ENCODE measurements around the gene BAIAP2. TPM values are rescaled to one million over a fixed set of nuclear protein-coding genes. Genes with fewer than 3 reads are reported as not detected.

BAIAP2 gene
- total RNA-seq, 2 donors from 2014 or later = 6.2 to 13.2 TPM

DNA sequence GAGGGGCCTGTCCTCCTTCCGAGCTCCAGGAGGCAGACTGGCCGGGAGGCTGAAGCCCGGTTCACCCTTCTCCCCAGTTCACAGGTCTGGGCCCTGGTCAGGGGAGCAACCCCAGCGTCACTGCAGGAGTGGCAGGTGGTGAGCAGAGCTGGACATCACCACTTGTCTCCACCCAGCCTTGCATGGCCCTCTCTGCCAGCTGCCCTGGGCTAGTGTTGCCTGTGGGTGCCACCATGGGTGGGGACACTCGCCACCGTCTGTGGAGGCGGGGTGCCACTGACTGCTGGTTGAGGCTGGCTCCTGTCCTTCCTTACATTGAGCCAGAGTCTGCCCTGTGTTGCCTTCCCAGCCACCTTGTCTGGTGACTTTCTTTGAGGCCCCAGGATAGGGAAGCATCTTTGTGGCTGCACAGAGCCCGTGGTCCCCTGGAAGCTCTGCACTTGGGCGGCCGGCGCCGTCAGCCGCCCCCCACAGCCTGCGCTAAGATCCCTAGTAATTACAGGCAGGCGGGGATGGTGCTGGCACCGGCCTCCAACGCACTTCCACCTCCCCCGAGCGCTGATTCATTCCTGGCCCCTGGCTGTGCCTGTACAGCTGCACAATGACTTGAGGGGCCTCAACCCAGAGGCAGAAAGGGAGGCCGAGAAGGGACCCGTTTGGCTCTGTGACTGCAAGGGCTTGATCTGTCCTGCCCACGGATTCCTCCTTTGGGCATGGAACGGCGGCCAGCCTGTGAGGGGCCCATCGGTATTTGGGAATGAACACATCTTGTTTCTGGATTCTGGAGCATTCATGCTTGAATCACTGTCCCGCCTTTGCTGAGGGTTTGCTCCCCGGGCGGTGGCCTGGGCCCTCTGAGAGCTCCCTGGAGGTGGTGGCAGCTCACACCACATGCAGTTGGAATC, 5.2 kb downstream of the BAIAP2 start:
- ATAC-seq (no peak), DNase-seq (ENCODE audit: low spot score in 2 of 2) (no peak)
- H3K27ac Mint-ChIP-seq = no peak overlapping the region
- H3K9me3 Mint-ChIP-seq = no peaks in the 10 kb centered on the region
- H3K36me3 Mint-ChIP-seq = no peaks in the 10 kb centered on the region

DNA sequence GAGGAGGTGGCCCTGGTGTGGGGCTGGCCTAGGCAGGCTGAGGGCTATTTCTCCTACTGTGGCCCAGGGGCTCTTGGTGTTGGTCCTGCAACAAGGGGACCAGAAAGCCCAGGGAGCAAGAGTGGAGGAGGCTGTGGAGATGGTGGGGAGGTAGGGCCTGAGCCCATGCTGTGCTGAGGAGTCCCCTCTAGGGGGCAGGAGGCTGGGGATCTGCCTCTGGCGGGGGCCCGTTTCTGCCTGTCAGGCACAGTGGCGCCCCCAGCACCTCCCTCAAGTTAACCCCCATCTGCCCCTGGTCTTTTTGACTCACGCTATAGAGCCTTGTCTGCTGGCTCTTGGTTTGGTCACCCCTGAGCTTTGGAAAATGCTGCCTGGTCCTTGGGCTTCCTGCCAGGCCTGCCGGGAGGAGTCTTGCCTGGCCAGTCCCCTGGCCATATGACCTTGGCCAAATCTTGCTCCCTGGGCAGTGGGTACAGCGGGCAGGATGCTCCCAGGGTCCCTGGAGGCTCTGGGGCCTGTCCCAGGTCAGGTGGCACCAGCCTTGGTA, 5.9 kb downstream of the BAIAP2 start:
- DNase-seq (ENCODE audit: low spot score in 2 of 2) = peak in 1 of 2 donors; percentile 39
- no peaks in the 10 kb centered on the region for H3K9me3 Mint-ChIP-seq
- peak in 1 of 2 donors; percentile 61 for ATAC-seq

DNA sequence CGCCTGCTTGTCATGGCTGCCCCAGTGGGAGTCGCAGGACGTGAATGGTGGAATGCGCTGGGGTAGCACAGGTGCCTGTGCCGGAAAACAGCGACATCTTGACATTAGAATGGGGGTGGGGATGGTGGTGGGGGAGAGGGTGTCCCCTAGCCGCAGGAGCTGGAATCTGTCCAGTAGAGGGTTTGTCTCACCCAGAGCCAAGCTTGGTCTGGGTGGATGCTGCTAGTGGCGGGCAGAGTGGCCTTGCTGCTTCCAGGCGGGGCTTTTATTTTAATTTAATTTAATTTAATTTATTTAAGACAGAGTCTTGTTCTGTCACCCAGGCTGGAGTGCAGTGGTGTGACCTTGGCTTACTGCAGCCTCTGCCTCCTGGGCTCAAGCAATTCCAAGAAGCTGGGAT, 7.7 kb downstream of the BAIAP2 start:
- Mint-ChIP-seq H3K27ac (no peak overlapping the region), H3K36me3 (no peaks in the 10 kb centered on the region), H3K9me3 (no peaks in the 10 kb centered on the region)
- no peak for DNase-seq (ENCODE audit: low spot score in 2 of 2)
- ATAC-seq = no peak

More for the DNA sequence above, 5.9 kb downstream of the BAIAP2 start:
- H3K36me3 Mint-ChIP-seq = no peaks in the 10 kb centered on the region
- no peak overlapping the region for H3K27ac Mint-ChIP-seq

DNA sequence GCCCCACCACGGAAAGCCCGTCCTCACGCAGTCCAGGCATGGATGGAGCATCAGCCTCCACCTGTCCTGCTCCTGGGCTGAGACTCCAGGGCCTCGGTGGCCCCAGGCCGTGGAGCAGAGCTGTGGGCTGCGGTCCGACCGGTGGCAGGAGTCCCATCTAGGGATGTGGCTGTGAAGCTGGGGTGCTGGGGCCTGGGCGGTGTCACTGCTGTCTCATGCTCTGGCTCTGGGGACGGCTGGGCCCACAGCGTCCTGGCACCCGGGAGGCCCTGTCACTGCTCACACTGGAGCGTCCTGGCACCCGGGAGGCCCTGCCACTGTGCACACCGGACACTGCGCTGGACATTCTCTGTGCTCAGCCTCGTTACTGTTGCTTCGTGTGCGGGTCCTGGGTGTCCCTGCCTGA, 8.4 kb downstream of the BAIAP2 start:
- no peak for ATAC-seq
- Mint-ChIP-seq H3K27ac (no peak overlapping the region), H3K9me3 (no peaks in the 10 kb centered on the region), H3K36me3 (no peaks in the 10 kb centered on the region)
- no peak for DNase-seq (ENCODE audit: low spot score in 2 of 2)

DNA sequence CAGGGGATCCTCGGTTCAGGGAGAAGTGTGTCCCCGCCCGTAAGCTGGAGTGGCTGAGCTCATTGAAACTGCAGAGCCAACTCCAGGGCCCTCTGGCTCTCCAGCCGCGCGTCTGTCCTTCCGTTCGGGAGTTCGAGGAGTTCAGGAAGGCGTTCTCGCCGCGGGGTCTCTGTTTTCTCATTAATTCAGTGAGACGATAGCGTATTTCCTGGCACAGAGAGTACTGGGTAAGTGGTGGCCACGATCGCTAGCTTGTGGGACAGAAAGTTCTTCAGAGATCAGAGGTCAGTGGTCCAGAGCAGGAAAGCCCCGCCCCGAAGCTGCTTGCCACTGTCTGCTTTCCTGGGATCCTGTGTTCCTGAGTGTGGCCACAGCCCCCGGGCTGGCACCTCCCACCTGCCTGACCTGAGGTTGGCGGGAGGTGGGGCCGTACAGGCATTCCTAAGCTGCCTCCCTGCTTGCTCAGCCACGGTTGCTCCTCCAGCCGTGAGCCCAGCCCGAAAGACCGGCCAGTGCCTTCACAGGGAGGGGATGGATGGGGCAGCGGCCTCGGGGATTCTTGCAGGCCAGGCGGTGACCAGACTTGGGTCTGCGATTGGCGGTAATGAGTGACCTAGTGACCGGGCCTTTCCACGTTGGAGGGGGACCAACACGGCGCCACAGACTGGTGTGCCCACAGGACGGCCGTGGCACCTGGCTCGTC, 8.9 kb downstream of the BAIAP2 start:
- H3K36me3 Mint-ChIP-seq = no peaks in the 10 kb centered on the region
- ATAC-seq = no peak
- no peak overlapping the region for H3K27ac Mint-ChIP-seq
- H3K9me3 Mint-ChIP-seq = no peaks in the 10 kb centered on the region
- DNase-seq (ENCODE audit: low spot score in 2 of 2) = no peak

DNA sequence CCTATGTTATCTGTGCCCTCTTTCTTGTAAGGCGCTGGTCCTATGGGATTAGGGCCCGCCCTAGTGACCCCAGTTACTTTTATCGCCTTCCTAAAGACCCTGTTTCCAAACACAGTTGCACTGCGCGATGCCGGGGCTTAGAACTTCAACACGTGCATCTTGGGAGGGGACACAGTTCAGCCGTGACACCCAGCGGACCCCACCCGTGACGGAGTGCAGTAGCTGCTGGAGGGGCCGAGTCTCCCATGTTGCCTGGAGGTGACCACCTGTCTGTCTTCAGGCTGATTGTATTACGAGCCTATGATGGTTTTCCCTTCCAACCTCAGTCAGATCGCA, 9.4 kb downstream of the BAIAP2 start:
- DNase-seq (ENCODE audit: low spot score in 2 of 2) (no peak), ATAC-seq (no peak)
- Mint-ChIP-seq H3K9me3 (no peaks in the 10 kb centered on the region), H3K27ac (no peak overlapping the region), H3K36me3 (no peaks in the 10 kb centered on the region)

DNA sequence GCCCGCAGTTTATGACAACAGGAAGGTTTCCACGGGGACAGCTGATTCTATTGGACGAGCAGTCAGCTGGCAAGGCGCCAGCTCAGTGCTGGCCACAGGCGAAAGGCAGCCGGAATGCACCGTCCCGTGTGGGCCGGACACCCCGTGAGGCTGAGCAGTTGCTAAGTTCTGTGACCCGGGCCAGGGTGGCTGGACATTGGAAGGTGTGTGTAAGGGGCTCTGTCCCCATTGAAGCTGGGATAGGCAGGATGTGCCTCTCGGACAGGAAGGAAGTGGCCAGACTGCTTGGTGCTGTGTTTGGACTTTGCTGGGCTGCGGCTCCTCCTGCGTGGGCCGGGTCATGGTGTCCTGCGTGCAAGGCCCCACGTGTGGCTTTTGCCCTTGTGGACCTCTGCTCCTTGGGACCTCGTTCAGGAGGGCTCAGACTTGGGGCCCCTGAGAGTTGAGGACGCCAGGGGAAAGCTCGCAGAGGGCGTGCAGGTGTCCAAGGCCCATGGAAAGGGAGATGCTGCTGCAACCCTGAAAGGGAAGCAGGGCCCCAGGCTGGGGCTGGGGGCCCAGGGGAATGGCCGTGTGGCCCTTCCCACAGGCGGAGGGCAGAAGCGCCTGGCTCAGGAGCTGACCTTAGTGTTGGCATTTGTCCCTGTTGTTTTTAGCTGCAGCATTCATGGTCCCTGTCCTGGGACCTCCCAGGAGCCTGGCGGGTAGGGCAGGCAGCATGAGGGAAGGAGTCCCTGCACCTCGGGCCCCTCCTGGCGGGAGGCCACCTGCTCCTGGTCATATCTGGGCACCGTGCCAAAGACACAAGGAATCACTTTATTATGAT, 10.0 kb downstream of the BAIAP2 start:
- no peaks in the 10 kb centered on the region for H3K36me3 Mint-ChIP-seq
- DNase-seq (ENCODE audit: low spot score in 2 of 2) (no peak), ATAC-seq (no peak)
- H3K9me3 Mint-ChIP-seq = no peaks in the 10 kb centered on the region
- H3K27ac Mint-ChIP-seq = no peak overlapping the region

DNA sequence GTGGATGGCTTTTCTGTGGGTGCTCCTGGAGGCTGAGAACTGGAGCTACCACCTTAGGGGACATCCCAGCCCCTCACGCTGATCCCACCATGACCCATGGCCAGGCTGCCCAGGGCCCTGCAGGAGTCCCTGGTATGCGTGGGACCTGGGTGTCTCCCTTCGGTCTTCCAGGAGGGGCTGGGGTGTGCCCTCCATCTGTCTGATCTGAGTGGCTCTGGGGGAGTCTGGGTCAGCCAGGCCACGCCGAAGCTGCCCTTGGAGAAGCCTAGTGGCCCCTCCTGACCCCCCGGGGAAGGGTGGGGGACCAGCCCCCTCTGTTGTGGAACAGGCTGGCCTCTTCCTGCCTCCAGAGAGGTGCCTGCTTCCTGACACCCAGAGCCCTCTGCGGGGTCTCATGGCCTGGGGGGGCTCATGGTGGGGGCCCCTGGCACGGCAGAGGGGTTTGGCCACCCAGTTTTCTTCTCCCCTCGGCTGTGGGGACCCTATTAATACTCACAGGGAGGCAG, 10.7 kb downstream of the BAIAP2 start:
- H3K9me3 Mint-ChIP-seq = no peaks in the 10 kb centered on the region
- ATAC-seq = no peak
- H3K36me3 Mint-ChIP-seq = no peaks in the 10 kb centered on the region
- no peak overlapping the region for H3K27ac Mint-ChIP-seq
- no peak for DNase-seq (ENCODE audit: low spot score in 2 of 2)

DNA sequence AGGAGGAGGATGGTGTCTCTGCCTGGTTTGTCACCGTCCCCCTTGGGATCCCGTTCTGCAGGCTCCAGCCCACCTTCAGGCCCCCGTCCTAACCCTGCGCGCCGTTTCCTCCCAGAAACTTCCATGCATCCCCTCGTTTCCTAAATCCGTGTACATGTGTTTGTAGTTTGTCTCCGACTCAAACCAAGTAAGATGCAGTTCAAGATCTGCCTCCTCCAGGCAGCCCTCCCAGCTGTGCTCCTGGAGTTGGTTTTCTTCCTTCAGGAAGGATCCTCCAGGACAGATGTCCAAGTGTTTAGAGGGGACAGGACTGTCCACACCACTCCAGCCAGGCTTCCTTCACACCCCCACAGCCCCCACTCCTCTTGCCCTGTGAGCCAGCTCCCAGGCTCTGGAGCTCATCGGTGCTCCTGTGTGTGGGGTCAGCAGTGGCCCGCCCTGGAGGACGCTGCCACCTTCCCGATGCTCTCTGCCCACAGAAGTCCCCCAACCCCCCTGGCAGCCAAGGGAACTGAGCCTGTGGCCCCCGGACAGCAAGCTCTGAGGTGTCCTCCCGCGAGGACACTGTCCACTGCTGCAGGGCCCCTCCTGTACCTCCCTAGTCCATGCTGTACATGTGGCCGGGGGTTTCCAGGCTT, 11.3 kb downstream of the BAIAP2 start:
- Mint-ChIP-seq H3K36me3 (no peaks in the 10 kb centered on the region), H3K9me3 (no peaks in the 10 kb centered on the region), H3K27ac (no peak overlapping the region)
- DNase-seq (ENCODE audit: low spot score in 2 of 2) = no peak
- no peak for ATAC-seq

DNA sequence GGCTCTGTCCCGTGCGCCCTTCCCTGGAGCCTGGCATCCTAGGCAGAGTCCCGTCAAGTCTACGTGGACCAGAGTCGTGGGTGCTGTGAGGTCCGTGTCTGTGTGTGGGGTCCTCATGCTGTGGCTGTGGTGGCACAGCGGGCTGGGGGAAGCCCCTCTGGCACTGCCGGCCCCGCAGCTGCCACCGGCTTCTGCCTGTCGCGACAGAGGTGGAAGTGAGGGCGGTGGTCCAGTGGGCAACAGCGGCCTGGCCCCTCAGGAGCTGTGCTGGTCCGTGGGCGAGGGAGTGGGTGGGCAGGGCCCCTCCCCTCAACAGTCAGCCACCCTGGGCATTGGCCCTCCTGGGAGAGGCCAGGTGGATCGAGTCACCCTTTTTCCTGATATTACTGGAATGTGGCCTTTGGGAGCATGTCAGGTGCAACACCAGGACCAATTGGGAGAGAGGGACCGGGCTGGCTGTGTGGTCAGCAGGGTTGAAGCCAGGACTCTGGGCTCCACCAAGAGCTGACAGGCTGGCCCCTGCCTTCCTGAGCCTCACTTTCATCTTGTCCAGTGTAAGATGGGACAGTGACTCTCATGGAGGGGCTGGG, 11.9 kb downstream of the BAIAP2 start:
- Mint-ChIP-seq H3K36me3 (no peaks in the 10 kb centered on the region), H3K27ac (no peak overlapping the region), H3K9me3 (no peaks in the 10 kb centered on the region)
- no peak for DNase-seq (ENCODE audit: low spot score in 2 of 2)
- peak in 1 of 2 donors; percentile 14 for ATAC-seq

DNA sequence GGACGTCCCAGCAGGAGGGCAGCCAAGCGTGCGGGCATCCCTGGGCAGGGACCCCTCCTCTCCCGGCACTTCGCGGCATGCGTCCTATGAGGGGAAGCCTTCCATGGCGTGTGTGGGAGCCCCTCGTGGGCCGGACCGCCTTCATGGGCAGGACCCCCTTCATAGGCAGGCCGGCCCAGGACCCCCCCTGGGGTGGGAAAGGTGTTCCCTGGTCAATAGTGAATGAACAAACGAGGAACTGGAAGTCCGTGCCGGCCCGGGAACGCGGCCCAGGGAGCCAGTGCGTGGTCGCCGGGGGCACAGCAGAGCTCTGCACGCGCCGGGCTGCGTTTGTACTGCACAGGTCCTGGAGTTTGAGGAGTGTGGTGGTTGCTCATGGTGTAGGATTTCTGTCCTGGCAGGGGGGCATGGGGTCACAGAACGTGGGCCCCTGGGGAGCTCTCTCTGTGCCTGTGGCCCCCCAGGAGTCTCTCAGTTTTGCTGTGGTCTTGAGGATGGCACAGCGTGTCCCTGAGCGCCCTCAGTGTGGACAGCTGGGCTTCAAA, 13.9 kb downstream of the BAIAP2 start:
- ATAC-seq = peak in 1 of 2 donors; percentile 24
- H3K27ac Mint-ChIP-seq = peak overlapping the region in 1 of 2 donors; percentile 73
- DNase-seq (ENCODE audit: low spot score in 2 of 2) = no peak
- no peaks in the 10 kb centered on the region for H3K36me3 Mint-ChIP-seq
- H3K9me3 Mint-ChIP-seq = no peaks in the 10 kb centered on the region

DNA sequence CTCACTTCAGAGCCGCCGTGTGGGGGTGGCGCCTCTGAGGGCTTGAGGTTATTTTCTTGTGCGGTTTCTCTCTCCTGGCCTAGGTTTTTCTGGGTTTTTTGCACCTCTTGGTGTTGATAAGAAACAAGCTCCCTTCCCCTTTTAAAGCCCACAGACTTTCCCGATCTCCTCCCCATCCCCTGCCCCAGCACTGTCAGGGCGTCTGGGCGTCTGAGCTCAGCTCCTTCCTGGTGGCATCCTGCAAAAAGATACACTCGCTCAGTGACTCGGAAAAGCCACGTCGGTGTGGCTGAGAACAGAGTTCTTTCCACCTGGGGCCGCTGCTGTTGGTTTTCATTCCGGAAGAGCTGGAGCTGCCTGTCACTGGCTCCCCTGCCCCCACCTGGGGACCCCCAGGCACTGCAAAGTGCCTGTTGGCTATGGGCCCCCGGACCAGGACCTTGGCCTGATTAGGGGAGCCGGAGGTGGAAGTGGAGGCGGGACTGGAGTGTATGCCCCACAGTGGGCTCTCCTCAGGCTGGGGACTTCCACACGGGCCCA, 14.5 kb downstream of the BAIAP2 start:
- Mint-ChIP-seq H3K36me3 (no peaks in the 10 kb centered on the region), H3K27ac (peak overlapping the region; percentile 70 to 73), H3K9me3 (no peaks in the 10 kb centered on the region)
- peak; percentile 28 to 49 for ATAC-seq
- DNase-seq (ENCODE audit: low spot score in 2 of 2) = no peak

DNA sequence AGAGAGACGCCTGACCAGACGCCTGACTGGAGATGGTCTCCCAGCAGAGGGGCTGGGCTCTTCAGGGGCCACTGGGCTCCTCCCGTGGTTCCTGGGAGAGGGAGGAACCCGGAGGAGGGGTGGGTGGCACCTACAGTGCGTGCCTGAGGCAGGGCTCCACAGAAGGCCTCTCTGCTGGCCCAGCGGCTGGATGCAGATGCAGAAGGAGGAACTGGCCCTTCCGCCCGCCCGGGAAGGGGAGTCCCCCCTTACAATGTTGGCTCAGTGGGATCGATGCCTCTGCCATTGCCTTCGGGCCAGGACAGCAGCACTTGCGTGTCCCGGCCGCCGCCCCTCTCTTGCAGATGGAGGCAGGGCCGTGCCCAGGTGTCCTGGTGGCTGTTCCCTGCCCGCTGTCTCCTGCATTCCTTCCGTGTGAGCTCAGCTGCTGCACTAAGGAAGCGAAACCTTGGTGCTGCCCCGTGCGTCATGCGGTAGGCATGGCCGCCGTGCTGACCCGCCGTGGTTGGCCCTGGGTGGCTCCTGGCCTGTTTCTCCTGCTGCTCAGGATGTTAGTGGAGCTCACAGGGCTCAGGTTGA, 15.1 kb downstream of the BAIAP2 start:
- DNase-seq (ENCODE audit: low spot score in 2 of 2) (no peak), ATAC-seq (no peak)
- Mint-ChIP-seq H3K27ac (no peak overlapping the region), H3K36me3 (no peaks in the 10 kb centered on the region), H3K9me3 (no peaks in the 10 kb centered on the region)

DNA sequence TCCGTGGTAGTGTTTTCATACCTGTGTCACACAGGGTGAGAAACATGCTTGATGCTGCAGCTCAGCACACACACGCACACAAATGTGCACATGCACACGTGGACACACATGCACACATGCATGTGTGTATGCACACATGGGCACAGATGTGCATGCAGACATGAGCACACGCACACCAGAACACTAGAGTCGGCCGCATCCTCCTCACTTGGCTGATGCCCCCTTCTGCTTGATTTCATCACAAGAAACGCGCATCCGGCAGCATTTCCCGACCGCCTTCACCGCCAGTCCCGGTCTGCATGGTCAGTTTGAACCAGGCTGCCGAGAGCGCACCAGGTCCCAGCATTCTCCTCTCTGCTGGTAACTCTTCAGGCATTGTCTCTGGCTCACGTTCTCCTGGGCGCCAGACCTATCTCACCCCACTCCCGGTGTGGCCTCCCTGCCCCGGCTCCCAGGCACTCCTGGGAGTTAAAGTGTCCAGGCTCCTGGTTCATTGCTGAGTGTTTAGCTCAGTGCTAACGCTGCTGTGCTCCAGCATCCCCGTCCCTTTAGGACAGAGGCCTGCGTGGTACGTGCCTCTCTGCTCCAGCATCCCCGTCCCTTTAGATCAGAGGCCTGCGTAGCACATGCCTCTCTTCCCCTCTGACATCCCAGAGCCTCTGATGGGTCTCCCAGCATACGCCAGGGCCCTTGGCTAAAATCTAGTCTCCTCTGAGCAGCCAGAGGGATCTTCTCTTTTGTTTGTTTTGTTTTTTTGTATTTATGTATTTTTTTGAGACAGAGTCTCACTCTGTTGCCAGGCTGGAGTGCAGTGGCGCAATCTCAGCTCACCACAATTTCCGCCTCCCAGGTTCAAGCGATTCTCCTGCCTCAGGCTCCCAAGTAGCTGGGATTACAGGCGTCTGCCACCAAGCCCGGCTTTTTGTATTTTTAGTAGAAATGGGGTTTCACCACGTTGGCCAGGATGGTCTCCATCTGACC, 16.0 kb downstream of the BAIAP2 start:
- no peak for DNase-seq (ENCODE audit: low spot score in 2 of 2)
- Mint-ChIP-seq H3K9me3 (no peaks in the 10 kb centered on the region), H3K27ac (peak overlapping the region in 1 of 2 donors; percentile 70), H3K36me3 (no peaks in the 10 kb centered on the region)
- ATAC-seq = no peak

Measured in activated naive CD4-positive, alpha-beta T cell treated with anti-CD3 and anti-CD28 coated beads, Interleukin-2, amount 50 U/mL, for 72 hours (primary cell).